Gastroesophageal sphincter (tissue), 4 donors: ENCODE measurements around the gene ATP10D. TPM values are rescaled to one million over a fixed set of nuclear protein-coding genes. Genes with fewer than 3 reads are reported as not detected.
"Not testable (repeated sequence)": the region's sequence is repeated elsewhere in the genome, so short reads cannot be mapped to it uniquely, and the experiment has no call there.

Experiments used
- ATAC-seq: fragments of 150-250 bp; one replicate; pipeline ENCODE4 v1.9.1; 2016; ENCODE audit warnings: mild to moderate bottlenecking, moderate library complexity
- H3K27ac ChIP-seq, 4 donors: fragments of 200-600 bp; sonication (generic) in 3 of 4; 1 replicate in 3 of 4; 2 replicates in 1 of 4; pipeline ENCODE4 v1.5.1; 2016 to 2019
- H3K27me3 ChIP-seq: fragments of 200-600 bp; sonication (generic); one replicate; pipeline ENCODE4 v1.5.1; 2019
- H3K36me3 ChIP-seq, 2 donors: fragments of 200-600 bp; sonication (generic); one replicate each; pipeline ENCODE4 v1.5.1; 2019; ENCODE audit warnings: control low read depth in 1 of 2
- H3K4me1 ChIP-seq, 3 donors: fragments of 200-600 bp; sonication (generic); 1 replicate in 2 of 3; 2 replicates in 1 of 3; pipeline ENCODE4 v1.5.1; 2016 to 2019; ENCODE audit warnings: control low read depth in 2 of 3
- H3K4me3 ChIP-seq, 2 donors: fragments of 200-600 bp; sonication (generic); one replicate each; pipeline ENCODE4 v1.5.1; 2019; ENCODE audit warnings: mild to moderate bottlenecking in 1 of 2, moderate library complexity in 1 of 2
- H3K9me3 ChIP-seq, 3 donors: fragments of 200-600 bp; sonication (generic); one replicate each; pipeline ENCODE4 v1.5.1; 2017 to 2019; ENCODE audit warnings: control low read depth in 2 of 3
- EP300 ChIP-seq: sonication (generic); formaldehyde crosslinking; IDR thresholded peaks from one replicate; pipeline ENCODE4 v1.6.1; 2017; ENCODE audit warnings: antibody characterized with exemption, mild to moderate bottlenecking
- POLR2A ChIP-seq, 2 donors: fragments of 450-650 bp; IDR thresholded peaks; one replicate each; pipeline ENCODE4 v1.6.1; 2017; ENCODE audit warnings: antibody characterized with exemption in 2 of 2, mild to moderate bottlenecking in 2 of 2, moderate library complexity in 1 of 2
- POLR2AphosphoS5 ChIP-seq: sonication (generic); formaldehyde crosslinking; IDR thresholded peaks from one replicate; pipeline ENCODE4 v1.6.1; 2017; ENCODE audit warnings: antibody characterized with exemption
- WGBS, 2 donors: methylation state at CpG; one replicate each; pipeline ENCODE4 v1.1.5; 2018; ENCODE audit warnings: low coverage in 1 of 2; 5-methylcytosine and 5-hydroxymethylcytosine counted together
- total RNA-seq, 4 donors: library from RNA; depleted of rRNA; stranded (reverse); fragments of >200 nt; gene quantifications; one replicate each; pipeline ENCODE4 v1.1.0, GENCODE V29; 2016
- TF ChIP-seq, protein P1 (sequence below), 4 experiments: fragments of 200-600 bp in 2 of 4; fragments of 450-650 bp in 2 of 4; sonication (generic) in 1 of 4; IDR thresholded peaks; one replicate each; pipeline ENCODE4 v1.5.1; 2017 to 2019; ENCODE audit warnings: antibody characterized with exemption in 4 of 4, mild to moderate bottlenecking in 2 of 4, moderate library complexity in 2 of 4

Gene ATP10D
- total RNA-seq, 4 donors from 2014 or later, result 18.2 to 30.2 (median 21.4) TPM

GRCh38 chr4:47538111-47538824 lies 53.2 kb downstream of the ATP10D start:
- no peaks in the 10 kb centered on the region for H3K9me3 ChIP-seq
- WGBS, 2 donors, result 78% methylated on average over 3 of the region's 3 CpGs; no CpG with 5 or more reads in 1 of the 2 donors
- H3K27ac ChIP-seq, result no peak overlapping the region
- peaks cover 0 to 69% of the 10 kb centered on the region in 2 donors for H3K36me3 ChIP-seq
- H3K4me3 ChIP-seq, result no peak overlapping the region
- no peak for ATAC-seq
- TF ChIP-seq POLR2A (IDR thresholded peaks at IDR 0.05) (no peak), POLR2AphosphoS5 (no peak), EP300 (no peak)
- TF ChIP-seq, protein P1, sequence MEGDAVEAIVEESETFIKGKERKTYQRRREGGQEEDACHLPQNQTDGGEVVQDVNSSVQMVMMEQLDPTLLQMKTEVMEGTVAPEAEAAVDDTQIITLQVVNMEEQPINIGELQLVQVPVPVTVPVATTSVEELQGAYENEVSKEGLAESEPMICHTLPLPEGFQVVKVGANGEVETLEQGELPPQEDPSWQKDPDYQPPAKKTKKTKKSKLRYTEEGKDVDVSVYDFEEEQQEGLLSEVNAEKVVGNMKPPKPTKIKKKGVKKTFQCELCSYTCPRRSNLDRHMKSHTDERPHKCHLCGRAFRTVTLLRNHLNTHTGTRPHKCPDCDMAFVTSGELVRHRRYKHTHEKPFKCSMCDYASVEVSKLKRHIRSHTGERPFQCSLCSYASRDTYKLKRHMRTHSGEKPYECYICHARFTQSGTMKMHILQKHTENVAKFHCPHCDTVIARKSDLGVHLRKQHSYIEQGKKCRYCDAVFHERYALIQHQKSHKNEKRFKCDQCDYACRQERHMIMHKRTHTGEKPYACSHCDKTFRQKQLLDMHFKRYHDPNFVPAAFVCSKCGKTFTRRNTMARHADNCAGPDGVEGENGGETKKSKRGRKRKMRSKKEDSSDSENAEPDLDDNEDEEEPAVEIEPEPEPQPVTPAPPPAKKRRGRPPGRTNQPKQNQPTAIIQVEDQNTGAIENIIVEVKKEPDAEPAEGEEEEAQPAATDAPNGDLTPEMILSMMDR (IDR thresholded peaks at IDR 0.05), result no peak
- no peaks in the 10 kb centered on the region for H3K4me1 ChIP-seq
- H3K27me3 ChIP-seq, result no peaks in the 10 kb centered on the region

- Histone ChIP-seq H3K4me1 (no peaks in the 10 kb centered on the region), H3K27me3 (no peaks in the 10 kb centered on the region), H3K27ac (no peak overlapping the region), H3K4me3 (no peak overlapping the region), H3K9me3 (no peaks in the 10 kb centered on the region), H3K36me3 (peaks cover 0 to 69% of the 10 kb centered on the region in 2 donors)
- 63 to 83% methylated on average over 2 of the region's 2 CpGs for WGBS, 2 donors
- no peak for ATAC-seq
- TF ChIP-seq POLR2AphosphoS5 (no peak), POLR2A (IDR thresholded peaks at IDR 0.05) (no peak), EP300 (no peak)
- TF ChIP-seq, protein P1 (IDR thresholded peaks at IDR 0.05), result no peak
Measured at GRCh38 chr4:47538825-47539154, 53.7 kb downstream of the ATP10D start.

DNA sequence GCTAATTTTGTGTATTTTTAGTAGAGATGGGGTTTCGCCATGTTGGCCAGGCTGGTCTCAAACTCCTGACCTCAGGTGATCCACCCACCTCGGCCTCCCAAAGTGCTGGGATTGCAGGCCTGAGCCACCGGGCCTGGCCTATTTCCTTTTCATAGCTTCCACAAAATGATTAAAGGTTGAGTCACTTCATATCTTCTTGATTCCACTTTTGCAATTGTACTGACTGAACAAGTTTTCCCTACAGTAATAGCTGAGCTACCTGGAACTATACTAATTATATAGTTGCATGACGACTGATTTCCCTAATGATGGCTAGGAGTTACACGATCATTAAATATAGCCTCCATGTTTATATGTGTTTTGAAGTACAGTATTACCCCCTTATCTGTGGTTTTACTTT lies 57.6 kb downstream of the ATP10D start:
- 86 to 87% methylated on average over 2 to 5 of the region's 5 CpGs for WGBS, 2 donors
- not testable (repeated sequence) for H3K9me3 ChIP-seq, H3K4me3 ChIP-seq, H3K27me3 ChIP-seq, H3K27ac ChIP-seq, H3K4me1 ChIP-seq, ATAC-seq
- peaks cover 0 to 59% of the 10 kb centered on the region in 2 donors for H3K36me3 ChIP-seq

DNA sequence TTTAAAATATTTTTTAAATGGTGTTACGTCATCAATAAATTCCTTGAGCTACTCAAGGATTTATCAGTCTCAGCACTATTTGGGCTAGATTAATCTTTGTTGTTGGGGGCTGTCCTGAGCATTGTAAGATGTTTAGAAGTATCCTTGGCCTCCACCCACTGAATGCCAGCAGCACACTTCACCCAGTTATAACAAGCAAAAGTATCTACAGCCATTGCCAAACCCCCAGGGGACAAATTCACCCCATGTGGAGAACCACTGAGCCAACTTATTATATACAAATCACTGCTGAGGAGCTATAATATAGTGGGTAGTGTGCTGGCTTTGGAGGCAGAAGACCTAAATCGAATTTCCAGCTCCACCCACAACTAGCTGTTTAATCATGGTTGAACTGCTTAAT lies 58.3 kb downstream of the ATP10D start:
- ATAC-seq, result no peak
- Histone ChIP-seq H3K36me3 (peaks cover 0 to 66% of the 10 kb centered on the region in 2 donors), H3K4me1 (no peaks in the 10 kb centered on the region), H3K27ac (no peak overlapping the region), H3K9me3 (no peaks in the 10 kb centered on the region), H3K4me3 (no peak overlapping the region), H3K27me3 (no peaks in the 10 kb centered on the region)
- 25 to 62% methylated on average over 1 to 2 of the region's 2 CpGs for WGBS, 2 donors
- TF ChIP-seq, protein P1 (IDR thresholded peaks at IDR 0.05), result no peak
- TF ChIP-seq EP300 (no peak), POLR2A (IDR thresholded peaks at IDR 0.05) (no peak), POLR2AphosphoS5 (no peak)

DNA sequence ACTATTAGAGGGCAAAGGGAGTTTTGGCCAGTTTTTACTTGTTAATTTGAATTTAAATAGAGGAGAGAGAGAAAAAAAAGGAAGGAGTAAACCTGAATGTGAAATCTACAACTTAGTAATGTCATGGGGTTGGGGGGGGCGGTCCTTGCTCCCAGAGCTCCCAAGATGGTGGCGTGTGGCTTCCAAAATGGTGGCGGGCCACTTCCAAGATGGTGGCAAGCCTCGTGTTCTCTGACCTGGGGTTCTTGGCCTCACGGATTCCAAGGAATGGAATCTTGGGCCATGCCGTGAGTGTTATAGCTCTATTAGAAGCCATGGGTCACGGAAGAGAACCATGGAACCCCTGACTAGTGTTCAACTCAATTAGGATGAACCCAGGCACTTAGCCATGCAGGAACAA lies 65.3 kb downstream of the ATP10D start:
- WGBS, 2 donors, result 88% methylated on average over 3 of the region's 7 CpGs; no CpG with 5 or more reads in 1 of the 2 donors
- H3K36me3 ChIP-seq, result peaks cover 0 to 90% of the 10 kb centered on the region in 2 donors
- not testable (repeated sequence) for H3K27ac ChIP-seq, H3K9me3 ChIP-seq, H3K4me3 ChIP-seq, H3K4me1 ChIP-seq, H3K27me3 ChIP-seq, ATAC-seq

DNA sequence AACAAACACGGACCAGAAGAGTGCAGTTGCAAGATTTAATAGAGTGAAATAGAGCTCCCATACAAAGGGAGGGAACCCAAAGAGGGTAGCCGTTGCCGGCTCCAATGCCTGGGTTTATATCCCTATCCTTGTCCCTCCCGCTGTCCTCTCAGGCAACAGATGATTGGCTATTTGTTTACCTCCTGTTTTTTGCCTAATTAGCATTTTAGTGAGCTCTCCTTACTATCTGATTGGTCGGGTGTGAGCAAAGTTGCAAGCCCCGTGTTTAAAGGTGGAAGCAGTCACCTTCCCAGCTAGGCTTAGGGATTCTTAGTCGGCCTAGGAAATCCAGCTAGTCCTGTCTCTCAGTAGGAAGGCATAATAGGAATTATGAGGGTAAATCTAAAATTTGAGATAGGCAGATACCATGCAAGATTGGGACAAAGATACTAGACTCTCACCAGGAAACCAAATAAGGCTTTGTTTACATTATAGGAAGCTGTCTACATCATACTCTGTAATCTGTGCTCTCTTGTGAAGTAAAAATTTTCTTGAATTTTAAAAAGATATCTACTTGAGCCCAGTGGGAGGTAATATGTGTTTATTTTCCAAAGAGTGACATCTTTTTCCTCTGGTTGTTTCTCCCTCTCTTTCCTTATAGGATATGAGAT lies 65.9 kb downstream of the ATP10D start:
- Histone ChIP-seq H3K4me3 (no peak overlapping the region), H3K27ac (no peak overlapping the region), H3K27me3 (no peaks in the 10 kb centered on the region), H3K9me3 (no peaks in the 10 kb centered on the region), H3K4me1 (no peaks in the 10 kb centered on the region), H3K36me3 (peaks cover 0 to 89% of the 10 kb centered on the region in 2 donors)
- no peak for TF ChIP-seq POLR2A (IDR thresholded peaks at IDR 0.05)
- no peak for TF ChIP-seq EP300
- TF ChIP-seq, protein P1 (IDR thresholded peaks at IDR 0.05), result no peak
- no peak for TF ChIP-seq POLR2AphosphoS5
- no peak for ATAC-seq
- WGBS, 2 donors, result 92 to 93% methylated on average over 4 to 7 of the region's 7 CpGs
